MCF 10A (cell line): ENCODE measurements around the gene GOSR2. TPM values are rescaled to one million over a fixed set of nuclear protein-coding genes. Genes with fewer than 3 reads are reported as not detected.

ENCODE experiments used
- BruUV-seq: library from RNA; stranded (reverse); fragments of 400-500 nt; replicated peaks from 2 replicates; lab custom pipeline; 2021; lab: Mats Ljungman, UMichigan
- CTCF ChIA-PET: fragments of 300-600 bp; sonication (Branson Sonifier 250); formaldehyde crosslinking; extraction: SDS; loops from one replicate; lab custom pipeline; 2021; ENCODE audit warnings: antibody characterized with exemption, inconsistent platforms; lab: Yijun Ruan, JAX
- POLR2A ChIA-PET: fragments of 300-600, 350-650 bp; sonication (Branson Sonifier 250); formaldehyde crosslinking; extraction: SDS; loops from one replicate; lab custom pipeline; 2020; ENCODE audit warnings: antibody characterized with exemption, inconsistent platforms; lab: Yijun Ruan, JAX
- DNase-seq: peaks from one replicate; pipeline ENCODE4 v3.0.0-alpha.2; 2018; ENCODE audit not compliant: unreplicated experiment
- H3K27ac Mint-ChIP-seq: one replicate; pipeline ENCODE4 v1.8.0; 2022; ENCODE audit warnings: mild to moderate bottlenecking, low read depth, mixed read lengths; ENCODE audit not compliant: unreplicated experiment
- H3K27me3 Mint-ChIP-seq: one replicate; pipeline ENCODE4 v1.8.0; 2022; ENCODE audit warnings: mixed read lengths; ENCODE audit not compliant: insufficient read depth, unreplicated experiment
- H3K36me3 Mint-ChIP-seq: one replicate; pipeline ENCODE4 v1.8.0; 2022; ENCODE audit warnings: mild to moderate bottlenecking, moderate library complexity, mixed read lengths; ENCODE audit not compliant: insufficient read depth, unreplicated experiment
- H3K4me1 Mint-ChIP-seq: one replicate; pipeline ENCODE4 v1.8.0; 2022; ENCODE audit warnings: mixed read lengths; ENCODE audit not compliant: insufficient read depth, unreplicated experiment
- H3K4me3 Mint-ChIP-seq: one replicate; pipeline ENCODE4 v1.8.0; 2022; ENCODE audit warnings: mild to moderate bottlenecking, moderate library complexity, mixed read lengths; ENCODE audit not compliant: unreplicated experiment
- H3K9me3 Mint-ChIP-seq: one replicate; pipeline ENCODE4 v1.8.0; 2022; ENCODE audit warnings: mixed read lengths; ENCODE audit not compliant: unreplicated experiment
- intact Hi-C: fragments of 100-400 bp; cut with micrococcal nuclease; formaldehyde crosslinking; loops from 2 replicates; pipeline ENCODE4 v1.14.1; 2022
- total RNA-seq: library from RNA; stranded (reverse); gene quantifications from 2 replicates; pipeline ENCODE4 v1.2.3, GENCODE V29; 2022
- TF ChIP-seq, protein P1 (sequence below): fragments of 200-600 bp; IDR thresholded peaks from one replicate; pipeline ENCODE4 v1.8.0; 2022; ENCODE audit warnings: antibody characterized with exemption, mild to moderate bottlenecking; ENCODE audit not compliant: unreplicated experiment

Gene GOSR2
- total RNA-seq, 1 experiment from 2014 or later: 78.3 TPM

DNA sequence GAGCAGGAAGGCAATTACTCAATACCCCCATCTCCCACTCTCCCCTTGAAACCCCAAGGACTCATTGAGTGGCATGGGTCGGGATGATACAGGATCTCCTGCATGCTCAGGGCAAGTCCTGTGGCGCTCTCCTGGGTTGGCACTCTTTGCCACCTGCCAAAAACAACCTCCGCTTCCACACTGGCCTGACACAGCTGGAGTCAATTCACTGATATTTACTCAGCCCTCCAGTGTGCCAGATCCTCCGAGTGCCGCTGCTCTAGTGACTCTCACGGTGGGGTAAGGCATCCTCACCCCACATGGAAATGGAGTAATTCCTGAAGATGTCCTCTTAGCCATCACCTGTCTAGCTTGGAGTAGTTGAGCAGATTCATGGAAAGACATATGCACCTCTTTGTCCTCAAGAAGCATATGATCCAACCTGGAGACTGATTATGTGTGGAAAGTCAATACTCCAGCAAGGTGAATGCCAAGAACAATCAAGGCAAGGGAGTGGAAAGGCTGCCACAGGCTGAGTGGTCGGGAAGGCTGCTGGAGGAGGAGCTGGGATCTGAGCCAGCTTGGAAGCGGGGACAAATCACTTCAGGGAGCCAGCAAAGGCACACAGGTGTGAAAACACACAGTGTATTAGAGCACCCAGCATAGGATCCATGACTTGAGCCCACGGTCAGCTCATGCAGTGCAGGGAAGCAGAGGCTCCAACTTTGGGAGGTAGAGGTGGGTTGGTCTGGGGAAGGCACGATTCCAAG is 12.6 kb upstream of the GOSR2 start:
- DNase-seq: no peak
- ChIA-PET POLR2A (no interaction called here), CTCF (interaction anchor here (0.5 kb wide), 1 partner anchor 31 kb away, joined by 3 read pairs; no protein-coding TSS in a partner anchor)
- no peaks in the 10 kb centered on the region for H3K9me3 Mint-ChIP-seq
- intact Hi-C loops: no loop called here
- no peak overlapping the region for H3K27ac Mint-ChIP-seq
- H3K4me1 Mint-ChIP-seq: no peaks in the 10 kb centered on the region
- peaks cover 20% of the 10 kb centered on the region for H3K27me3 Mint-ChIP-seq
- TF ChIP-seq, protein P1, sequence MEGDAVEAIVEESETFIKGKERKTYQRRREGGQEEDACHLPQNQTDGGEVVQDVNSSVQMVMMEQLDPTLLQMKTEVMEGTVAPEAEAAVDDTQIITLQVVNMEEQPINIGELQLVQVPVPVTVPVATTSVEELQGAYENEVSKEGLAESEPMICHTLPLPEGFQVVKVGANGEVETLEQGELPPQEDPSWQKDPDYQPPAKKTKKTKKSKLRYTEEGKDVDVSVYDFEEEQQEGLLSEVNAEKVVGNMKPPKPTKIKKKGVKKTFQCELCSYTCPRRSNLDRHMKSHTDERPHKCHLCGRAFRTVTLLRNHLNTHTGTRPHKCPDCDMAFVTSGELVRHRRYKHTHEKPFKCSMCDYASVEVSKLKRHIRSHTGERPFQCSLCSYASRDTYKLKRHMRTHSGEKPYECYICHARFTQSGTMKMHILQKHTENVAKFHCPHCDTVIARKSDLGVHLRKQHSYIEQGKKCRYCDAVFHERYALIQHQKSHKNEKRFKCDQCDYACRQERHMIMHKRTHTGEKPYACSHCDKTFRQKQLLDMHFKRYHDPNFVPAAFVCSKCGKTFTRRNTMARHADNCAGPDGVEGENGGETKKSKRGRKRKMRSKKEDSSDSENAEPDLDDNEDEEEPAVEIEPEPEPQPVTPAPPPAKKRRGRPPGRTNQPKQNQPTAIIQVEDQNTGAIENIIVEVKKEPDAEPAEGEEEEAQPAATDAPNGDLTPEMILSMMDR: no peak
- H3K4me3 Mint-ChIP-seq: no peak overlapping the region
- H3K36me3 Mint-ChIP-seq: no peaks in the 10 kb centered on the region
- no TSS peak for BruUV-seq

DNA sequence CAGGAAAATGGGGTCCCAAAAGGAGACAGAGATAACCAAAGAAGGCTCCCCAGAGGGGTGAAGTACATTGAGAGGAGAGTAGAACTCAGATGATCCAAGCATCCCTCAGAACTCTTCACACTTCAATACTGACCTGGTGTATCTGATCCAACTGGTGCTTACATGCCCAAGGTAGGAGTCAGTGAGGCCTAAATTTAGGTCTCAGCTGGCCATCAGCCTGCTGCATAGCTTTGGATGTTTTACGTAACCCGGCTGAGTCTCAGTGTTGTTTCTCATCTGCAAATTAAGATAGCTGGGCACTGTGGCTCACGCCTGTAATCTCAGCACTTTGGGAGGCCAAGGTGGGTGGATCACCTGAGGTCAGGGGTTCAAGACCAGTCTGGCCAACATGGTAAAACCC is 11.6 kb upstream of the GOSR2 start:
- H3K4me3 Mint-ChIP-seq: no peak overlapping the region
- H3K27ac Mint-ChIP-seq: no peak overlapping the region
- TF ChIP-seq, protein P1: no peak
- intact Hi-C loops: no loop called here
- ChIA-PET POLR2A (no interaction called here), CTCF (interaction anchor here (0.5 to 0.7 kb wide), 2 partner anchors 30 to 1021 kb away, joined by 3 read pairs; no protein-coding TSS in a partner anchor)
- no peaks in the 10 kb centered on the region for H3K36me3 Mint-ChIP-seq
- DNase-seq: no peak
- peaks cover 6% of the 10 kb centered on the region for H3K4me1 Mint-ChIP-seq
- no TSS peak for BruUV-seq
- peaks cover 20% of the 10 kb centered on the region for H3K27me3 Mint-ChIP-seq
- no peaks in the 10 kb centered on the region for H3K9me3 Mint-ChIP-seq

DNA sequence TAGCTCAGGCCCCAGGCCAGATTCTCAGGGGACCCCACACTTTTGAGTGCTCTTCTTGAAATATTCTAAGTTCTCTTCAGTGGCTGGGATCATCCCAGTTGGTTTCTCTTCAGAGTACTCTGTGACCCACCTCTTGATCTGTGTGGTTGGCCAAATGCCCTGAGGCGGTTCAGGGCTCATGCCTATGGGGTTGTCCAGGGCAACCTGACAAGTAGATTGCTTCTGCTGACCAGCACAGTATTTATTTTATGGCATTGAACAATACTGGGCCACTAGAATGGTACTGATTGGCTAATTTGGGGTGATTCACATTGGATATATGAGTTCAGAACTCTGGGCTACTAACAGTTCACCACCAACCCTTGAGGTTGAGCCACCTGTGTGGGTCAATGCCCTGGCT is 7.4 kb upstream of the GOSR2 start:
- TF ChIP-seq, protein P1: no peak
- CTCF ChIA-PET: interaction anchor here (1.5 kb wide), 1 partner anchor 80 kb away, joined by 7 read pairs; no protein-coding TSS in a partner anchor
- H3K36me3 Mint-ChIP-seq: no peaks in the 10 kb centered on the region
- no peak for DNase-seq
- peak overlapping the region; percentile 29 for H3K27ac Mint-ChIP-seq
- peaks cover 6% of the 10 kb centered on the region for H3K4me1 Mint-ChIP-seq
- BruUV-seq: no TSS peak
- no peak overlapping the region for H3K4me3 Mint-ChIP-seq
- POLR2A ChIA-PET: no interaction called here
- no peaks in the 10 kb centered on the region for H3K9me3 Mint-ChIP-seq
- intact Hi-C loops: no loop called here
- H3K27me3 Mint-ChIP-seq: peaks cover 4% of the 10 kb centered on the region

DNA sequence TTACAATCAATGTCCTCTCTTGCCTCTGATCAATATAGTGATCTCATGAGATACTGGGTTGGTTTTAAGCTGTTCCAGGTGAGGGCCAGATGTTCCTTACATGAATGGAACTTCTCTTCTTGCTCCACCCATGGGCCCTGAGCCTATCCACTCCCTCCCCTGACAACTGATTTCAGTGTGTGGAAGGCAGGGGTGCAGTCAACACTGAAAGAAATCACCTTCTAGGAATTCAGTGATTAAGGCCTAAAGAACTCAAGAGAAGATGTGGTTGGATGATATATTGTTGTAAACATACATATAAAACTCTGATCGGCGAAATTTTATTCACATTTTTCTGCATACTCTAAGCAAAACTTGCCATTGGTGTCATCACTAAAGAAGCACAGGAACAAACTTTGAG is 6.7 kb upstream of the GOSR2 start:
- CTCF ChIA-PET: interaction anchor here (1.5 kb wide), 1 partner anchor 80 kb away, joined by 7 read pairs; no protein-coding TSS in a partner anchor
- no peak overlapping the region for H3K27ac Mint-ChIP-seq
- POLR2A ChIA-PET: no interaction called here
- H3K4me3 Mint-ChIP-seq: no peak overlapping the region
- TF ChIP-seq, protein P1: no peak
- intact Hi-C loops: no loop called here
- no peaks in the 10 kb centered on the region for H3K36me3 Mint-ChIP-seq
- no peaks in the 10 kb centered on the region for H3K27me3 Mint-ChIP-seq
- H3K4me1 Mint-ChIP-seq: peaks cover 6% of the 10 kb centered on the region
- DNase-seq: no peak
- H3K9me3 Mint-ChIP-seq: no peaks in the 10 kb centered on the region
- no TSS peak for BruUV-seq
